ENCODE data around the gene NAT14.

The NAT14 gene

DNA sequence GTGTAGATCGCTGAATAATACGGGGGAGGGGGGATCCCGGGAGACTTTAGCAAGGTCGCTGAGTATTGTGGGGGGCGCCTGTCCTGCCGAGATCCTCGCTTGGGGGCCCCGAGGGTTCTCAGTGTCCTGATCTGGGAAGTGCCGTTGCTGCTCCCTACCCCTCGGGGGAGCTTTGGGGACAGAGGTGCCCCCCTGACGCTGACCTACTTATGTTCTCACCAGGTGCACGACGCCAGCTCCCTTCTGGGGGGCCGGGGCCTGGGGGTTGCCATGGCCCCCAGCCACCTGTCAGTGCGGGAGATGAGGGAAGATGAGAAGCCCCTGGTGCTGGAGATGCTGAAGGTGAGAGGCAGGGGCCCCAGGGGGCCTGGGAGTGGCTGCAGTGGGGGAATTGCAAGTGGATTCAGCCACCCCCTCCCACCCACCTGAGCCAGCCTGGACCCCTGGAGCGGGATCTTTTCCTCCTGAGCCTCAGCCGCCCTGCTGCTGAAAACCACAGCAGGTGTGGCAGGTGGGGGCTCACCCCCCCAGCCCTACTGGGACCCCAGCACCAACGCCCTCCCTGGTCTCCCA is 537 bp downstream of the NAT14 start:
- Histone ChIP-seq H4K20me1 (ENCODE audit: insufficient read depth, low read length) (peaks cover 7% of the 10 kb centered on the region; the same call in 1 of the 2 replicates), H3K4me2 (ENCODE audit: insufficient read depth, low read length) (peak overlapping the region; percentile 98), H3K9ac (ENCODE audit: low read depth, low read length) (peak overlapping the region; percentile 79), H3K79me2 (ENCODE audit: insufficient read depth, low read length) (peaks cover 16% of the 10 kb centered on the region), H3K27ac (ENCODE audit: low read length) (peak overlapping the region; percentile 83), H3K36me3 (ENCODE audit: insufficient read depth, low read length) (peaks cover 23% of the 10 kb centered on the region), H3K9me3 (ENCODE audit: insufficient read depth, low read length, severe bottlenecking) (no peaks in the 10 kb centered on the region), H3K4me1 (ENCODE audit: insufficient read depth, low read length) (peaks cover 37% of the 10 kb centered on the region), H3K4me3 (ENCODE audit: low read depth in 1 of 2, low read length in 2 of 2) (peak overlapping the region; percentile 64 to 91), H2AFZ (ENCODE audit: low read depth, low read length) (peak overlapping the region; percentile 91), H3K27me3 (ENCODE audit: insufficient read depth, low read length, poor library complexity) (no peaks in the 10 kb centered on the region)
- ATAC-seq (ENCODE audit: insufficient read depth, low read depth) (peak; percentile 33), DNase-seq (no peak)
- no peak for TF ChIP-seq EZH2 (IDR thresholded peaks at IDR 0.05; ENCODE audit: borderline replicate concordance, low read depth, low read length, severe bottlenecking)
- TF ChIP-seq, protein P1, sequence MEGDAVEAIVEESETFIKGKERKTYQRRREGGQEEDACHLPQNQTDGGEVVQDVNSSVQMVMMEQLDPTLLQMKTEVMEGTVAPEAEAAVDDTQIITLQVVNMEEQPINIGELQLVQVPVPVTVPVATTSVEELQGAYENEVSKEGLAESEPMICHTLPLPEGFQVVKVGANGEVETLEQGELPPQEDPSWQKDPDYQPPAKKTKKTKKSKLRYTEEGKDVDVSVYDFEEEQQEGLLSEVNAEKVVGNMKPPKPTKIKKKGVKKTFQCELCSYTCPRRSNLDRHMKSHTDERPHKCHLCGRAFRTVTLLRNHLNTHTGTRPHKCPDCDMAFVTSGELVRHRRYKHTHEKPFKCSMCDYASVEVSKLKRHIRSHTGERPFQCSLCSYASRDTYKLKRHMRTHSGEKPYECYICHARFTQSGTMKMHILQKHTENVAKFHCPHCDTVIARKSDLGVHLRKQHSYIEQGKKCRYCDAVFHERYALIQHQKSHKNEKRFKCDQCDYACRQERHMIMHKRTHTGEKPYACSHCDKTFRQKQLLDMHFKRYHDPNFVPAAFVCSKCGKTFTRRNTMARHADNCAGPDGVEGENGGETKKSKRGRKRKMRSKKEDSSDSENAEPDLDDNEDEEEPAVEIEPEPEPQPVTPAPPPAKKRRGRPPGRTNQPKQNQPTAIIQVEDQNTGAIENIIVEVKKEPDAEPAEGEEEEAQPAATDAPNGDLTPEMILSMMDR (IDR thresholded peaks at IDR 0.05; ENCODE audit: borderline replicate concordance, extremely low read depth, low read length, poor library complexity, severe bottlenecking), result peak; percentile 11

DNA sequence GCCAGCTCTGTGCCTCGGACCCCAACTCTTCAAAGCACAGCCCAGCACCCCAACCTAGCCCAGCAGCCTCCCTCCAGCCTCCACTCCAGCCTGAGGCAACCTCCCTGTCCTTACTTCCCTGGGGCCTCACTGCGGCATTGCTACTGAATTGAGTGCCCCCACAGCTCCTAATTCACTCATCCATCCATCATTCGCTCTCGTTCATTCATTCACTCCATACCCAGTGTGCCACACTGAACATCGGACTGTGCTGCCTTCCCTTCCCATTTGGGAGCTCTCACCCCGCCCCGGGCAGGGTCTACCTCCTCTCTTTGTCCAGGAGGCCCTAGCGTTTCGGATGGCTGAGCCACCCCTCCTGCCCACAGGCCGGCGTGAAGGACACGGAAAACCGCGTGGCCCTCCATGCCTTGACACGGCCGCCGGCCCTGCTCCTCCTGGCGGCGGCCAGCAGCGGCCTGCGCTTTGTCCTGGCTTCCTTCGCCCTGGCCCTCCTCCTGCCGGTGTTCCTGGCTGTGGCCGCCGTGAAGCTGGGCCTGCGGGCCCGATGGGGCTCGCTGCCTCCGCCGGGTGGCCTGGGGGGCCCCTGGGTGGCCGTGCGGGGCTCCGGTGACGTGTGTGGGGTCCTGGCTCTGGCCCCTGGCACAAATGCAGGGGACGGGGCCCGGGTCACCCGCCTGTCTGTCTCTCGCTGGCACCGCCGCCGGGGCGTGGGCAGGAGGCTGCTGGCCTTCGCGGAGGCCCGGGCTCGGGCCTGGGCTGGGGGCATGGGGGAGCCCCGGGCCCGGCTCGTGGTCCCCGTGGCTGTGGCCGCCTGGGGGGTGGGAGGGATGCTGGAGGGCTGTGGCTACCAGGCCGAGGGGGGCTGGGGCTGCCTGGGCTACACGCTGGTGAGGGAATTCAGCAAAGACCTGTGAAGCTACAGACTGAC is 1.3 kb downstream of the NAT14 start:
- peaks cover 9% of the 10 kb centered on the region for H3K79me2 ChIP-seq (ENCODE audit: insufficient read depth, low read length)
- ATAC-seq (ENCODE audit: insufficient read depth, low read depth) (no peak), DNase-seq (no peak)
- TF ChIP-seq, protein P1 (IDR thresholded peaks at IDR 0.05; ENCODE audit: borderline replicate concordance, extremely low read depth, low read length, poor library complexity, severe bottlenecking), result no peak
- TF ChIP-seq EZH2 (IDR thresholded peaks at IDR 0.05; ENCODE audit: borderline replicate concordance, low read depth, low read length, severe bottlenecking), result no peak
- H3K27me3 ChIP-seq (ENCODE audit: insufficient read depth, low read length, poor library complexity), result no peaks in the 10 kb centered on the region
- no peaks in the 10 kb centered on the region for H3K9me3 ChIP-seq (ENCODE audit: insufficient read depth, low read length, severe bottlenecking)
- H4K20me1 ChIP-seq (ENCODE audit: insufficient read depth, low read length), result peaks cover 5% of the 10 kb centered on the region; the same call in 1 of the 2 replicates
- H2AFZ ChIP-seq (ENCODE audit: low read depth, low read length), result no peak overlapping the region
- no peak overlapping the region for H3K27ac ChIP-seq (ENCODE audit: low read length)
- H3K36me3 ChIP-seq (ENCODE audit: insufficient read depth, low read length), result peaks cover 16% of the 10 kb centered on the region
- peak overlapping the region; percentile 79 for H3K9ac ChIP-seq (ENCODE audit: low read depth, low read length)
- H3K4me1 ChIP-seq (ENCODE audit: insufficient read depth, low read length), result peaks cover 37% of the 10 kb centered on the region
- peak overlapping the region; percentile 98 for H3K4me2 ChIP-seq (ENCODE audit: insufficient read depth, low read length)
- H3K4me3 ChIP-seq (ENCODE audit: low read depth in 1 of 2, low read length in 2 of 2), result peak overlapping the region in 1 of 2 experiments; percentile 91; a peak in 3 of 4 replicates

DNA sequence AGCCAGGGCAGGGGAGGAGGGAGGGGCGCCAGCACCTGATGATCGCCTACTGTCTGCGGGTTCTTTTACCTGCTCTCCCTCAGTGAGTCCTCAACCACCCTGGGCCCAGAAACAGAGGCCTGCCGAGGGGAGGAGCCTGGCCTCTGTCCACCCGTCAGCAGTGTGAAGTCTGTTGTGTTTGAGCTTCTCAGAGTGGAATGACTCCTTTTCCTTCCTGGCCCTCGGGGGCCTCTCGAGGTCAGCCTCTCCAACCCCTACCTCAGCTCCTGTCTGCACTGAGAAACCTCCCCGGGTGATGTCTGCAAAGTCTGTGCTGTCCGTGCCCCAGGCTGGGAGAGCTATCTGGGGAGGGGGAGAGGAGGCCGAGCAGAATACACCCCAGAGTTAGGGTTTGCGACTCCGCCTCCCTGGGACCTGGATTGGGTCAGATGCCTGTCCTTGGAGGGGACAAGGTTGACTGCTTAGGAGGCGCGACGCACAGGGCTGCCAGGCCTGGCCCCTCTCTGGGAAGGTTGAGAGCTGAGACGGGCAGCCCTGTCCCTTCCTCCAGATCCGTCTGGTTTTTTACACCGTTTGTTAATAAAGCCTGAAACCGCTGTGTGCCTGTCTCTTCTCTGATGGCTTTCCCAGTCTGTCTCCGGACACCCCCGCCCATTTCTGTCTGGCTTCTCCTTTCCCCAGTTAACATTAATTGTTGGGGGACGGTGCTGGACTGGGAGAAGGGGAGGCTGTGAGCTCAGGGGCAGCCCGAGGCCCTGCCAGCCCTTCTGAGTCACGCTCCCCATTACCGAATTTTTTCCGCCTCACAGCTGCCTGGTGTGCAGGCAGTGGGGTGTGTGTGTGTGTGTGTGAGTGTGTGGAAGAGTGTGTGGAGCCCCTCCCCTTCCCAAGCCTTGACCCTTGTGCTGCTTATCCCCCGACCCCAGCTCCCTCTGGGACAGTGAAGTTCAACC is 2.3 kb downstream of the NAT14 start:
- 0 out of 2 replicates have a peak overlapping the region, but pooled peaks have one; percentile 2 for H3K4me2 ChIP-seq (ENCODE audit: insufficient read depth, low read length)

More for the DNA sequence above, 2.3 kb downstream of the NAT14 start:
- Histone ChIP-seq H3K4me1 (ENCODE audit: insufficient read depth, low read length) (peaks cover 37% of the 10 kb centered on the region), H4K20me1 (ENCODE audit: insufficient read depth, low read length) (peaks cover 4% of the 10 kb centered on the region; the same call in 1 of the 2 replicates), H3K27ac (ENCODE audit: low read length) (no peak overlapping the region), H2AFZ (ENCODE audit: low read depth, low read length) (no peak overlapping the region), H3K79me2 (ENCODE audit: insufficient read depth, low read length) (peaks cover 9% of the 10 kb centered on the region), H3K9ac (ENCODE audit: low read depth, low read length) (no peak overlapping the region), H3K4me3 (ENCODE audit: low read depth in 1 of 2, low read length in 2 of 2) (no peak overlapping the region), H3K36me3 (ENCODE audit: insufficient read depth, low read length) (peaks cover 14% of the 10 kb centered on the region), H3K9me3 (ENCODE audit: insufficient read depth, low read length, severe bottlenecking) (no peaks in the 10 kb centered on the region), H3K27me3 (ENCODE audit: insufficient read depth, low read length, poor library complexity) (no peaks in the 10 kb centered on the region)
- ATAC-seq (ENCODE audit: insufficient read depth, low read depth) (no peak), DNase-seq (no peak)
- TF ChIP-seq, protein P1 (IDR thresholded peaks at IDR 0.05; ENCODE audit: borderline replicate concordance, extremely low read depth, low read length, poor library complexity, severe bottlenecking), result no peak
- TF ChIP-seq EZH2 (IDR thresholded peaks at IDR 0.05; ENCODE audit: borderline replicate concordance, low read depth, low read length, severe bottlenecking), result no peak
